NAMALWA (cell line): ENCODE measurements around the gene EVI5.

Experiments used
- DNase-seq: peaks from one replicate; pipeline ENCODE4 v3.0.0-alpha.2; 2015; ENCODE audit warnings: low spot score

Gene EVI5

GRCh38 chr1:92511541-92511940, 273.4 kb downstream of the EVI5 start:
- no peak for DNase-seq

- no peak for DNase-seq
Measured at GRCh38 chr1:92509619-92510018, 275.3 kb downstream of the EVI5 start.

- no peak for DNase-seq
Measured at GRCh38 chr1:92505015-92505692, 279.8 kb downstream of the EVI5 start.

GRCh38 chr1:92504291-92505014, 280.5 kb downstream of the EVI5 start:
- DNase-seq: peak; percentile 57

- no peak for DNase-seq
Measured at GRCh38 chr1:92503926-92504285, 281.0 kb downstream of the EVI5 start.

GRCh38 chr1:92503043-92503925, 281.6 kb downstream of the EVI5 start:
- no peak for DNase-seq

- DNase-seq: peak; percentile 23
Measured at GRCh38 chr1:92502247-92502646, 282.7 kb downstream of the EVI5 start.

GRCh38 chr1:92500552-92500951, 284.4 kb downstream of the EVI5 start:
- DNase-seq: no peak

GRCh38 chr1:92495392-92496063, 289.4 kb downstream of the EVI5 start:
- DNase-seq: no peak

GRCh38 chr1:92494485-92495141, 290.3 kb downstream of the EVI5 start:
- DNase-seq: no peak

GRCh38 chr1:92493139-92493538, 291.8 kb downstream of the EVI5 start:
- no peak for DNase-seq

GRCh38 chr1:92488832-92489231, 296.1 kb downstream of the EVI5 start:
- DNase-seq: no peak

GRCh38 chr1:92488416-92488815, 296.5 kb downstream of the EVI5 start:
- no peak for DNase-seq

- DNase-seq: no peak
Measured at GRCh38 chr1:92487078-92487605, 297.8 kb downstream of the EVI5 start.

- DNase-seq: peak; percentile 61
Measured at GRCh38 chr1:92486251-92487077, 298.4 kb downstream of the EVI5 start, which contains the start of gene GFI1. TSS of gene GFI1 (minus strand) at chr1:92486925. CDS start at chr1:92483487, 3,438 bp downstream.

- DNase-seq: peak; percentile 87
Measured at GRCh38 chr1:92485381-92486250, 299.3 kb downstream of the EVI5 start.

GRCh38 chr1:92484472-92485380, 300.2 kb downstream of the EVI5 start:
- peak; percentile 80 for DNase-seq
